Bone marrow (tissue), 2 donors: ENCODE results near the gene RPS29.
A peak's percentile ranks its signal among the peaks of the same experiment; 100 is the strongest.
"Not testable (repeated sequence)": the region's sequence is repeated elsewhere in the genome, so short reads cannot be mapped to it uniquely, and the experiment has no call there.

Source experiments
- DNase-seq, 2 donors: peaks; one replicate each; lab custom pipeline; 2025; lab: John Stamatoyannopoulos, UW

Gene RPS29

GRCh38 chr14:49598189-49598484 is 12.0 kb upstream of the RPS29 start:
- no peak for DNase-seq

DNA sequence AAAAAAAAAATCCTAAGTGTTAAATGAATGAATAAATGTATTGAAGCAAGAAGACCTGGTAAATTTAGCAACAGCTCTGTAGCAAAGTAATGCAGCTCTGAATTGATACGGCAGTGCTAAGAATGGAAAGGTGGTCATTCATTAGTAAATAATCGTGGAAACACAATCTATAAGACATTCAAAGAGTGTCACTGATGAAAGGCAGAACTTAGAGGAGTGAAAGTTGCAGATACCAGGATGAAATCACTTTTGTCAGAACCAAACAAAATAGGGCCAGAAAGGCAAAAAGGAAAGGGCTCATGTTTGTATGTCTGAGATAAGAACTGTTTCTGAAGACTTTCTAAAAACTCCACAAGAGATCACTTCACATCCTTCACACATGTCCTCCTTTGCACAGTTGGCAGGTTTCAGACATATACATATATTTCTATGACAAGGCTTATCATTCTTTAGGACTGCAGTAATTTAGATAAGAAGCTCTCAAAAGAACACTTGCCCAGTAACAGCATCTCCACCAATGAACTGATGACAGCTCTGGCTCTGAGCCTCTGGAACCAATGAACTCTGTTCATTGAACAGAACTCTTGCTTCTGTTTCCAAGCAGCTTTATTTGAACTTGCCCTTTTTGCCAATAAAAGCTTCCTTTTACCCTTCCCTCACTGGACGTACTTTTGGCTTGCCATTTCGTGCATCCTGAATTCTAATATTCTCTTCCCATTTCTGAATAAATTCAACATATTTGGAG is 8.3 kb upstream of the RPS29 start:
- peak in 1 of 2 donors; percentile 13 for DNase-seq

DNA sequence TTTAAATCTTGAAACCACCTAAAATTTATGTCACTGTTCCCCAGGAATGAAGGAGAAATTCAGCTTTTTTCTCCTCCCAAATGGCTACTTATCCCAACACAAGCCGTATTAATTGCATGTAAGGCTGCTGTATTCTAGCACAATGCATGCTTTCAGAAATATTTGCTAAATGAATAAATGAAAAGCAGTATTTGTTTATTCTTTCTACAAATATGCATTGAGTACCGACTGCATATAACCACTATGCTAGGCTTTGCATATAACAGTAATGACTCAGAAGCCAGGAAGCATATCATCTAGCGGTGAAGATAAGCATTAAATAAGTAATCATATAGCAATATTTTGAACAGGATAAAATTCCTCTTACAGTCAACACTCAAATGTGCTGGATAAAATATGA is 6.8 kb upstream of the RPS29 start:
- no peak for DNase-seq

DNA sequence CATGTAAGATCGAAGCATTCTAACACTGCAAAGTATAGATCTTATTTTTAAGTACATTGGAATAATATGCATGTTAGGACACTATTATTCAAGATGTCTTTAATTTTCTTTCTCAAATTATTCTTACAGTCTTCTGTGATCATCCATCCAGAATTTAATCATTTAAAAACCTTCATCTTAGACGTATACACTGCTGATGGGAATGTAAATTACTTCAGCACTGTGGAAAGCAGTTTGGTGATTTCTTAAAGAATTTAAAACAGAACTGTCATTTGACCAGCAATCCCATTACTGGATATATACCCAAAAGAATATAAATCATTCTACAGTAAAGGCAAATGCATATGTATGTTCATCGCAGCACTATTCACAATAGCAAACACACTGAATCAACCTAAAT is 3.2 kb upstream of the RPS29 start:
- no peak for DNase-seq

- peak; percentile 57 to 74 for DNase-seq
Observed at GRCh38 chr14:49586673-49587460, 687 bp upstream of the RPS29 start.

DNA sequence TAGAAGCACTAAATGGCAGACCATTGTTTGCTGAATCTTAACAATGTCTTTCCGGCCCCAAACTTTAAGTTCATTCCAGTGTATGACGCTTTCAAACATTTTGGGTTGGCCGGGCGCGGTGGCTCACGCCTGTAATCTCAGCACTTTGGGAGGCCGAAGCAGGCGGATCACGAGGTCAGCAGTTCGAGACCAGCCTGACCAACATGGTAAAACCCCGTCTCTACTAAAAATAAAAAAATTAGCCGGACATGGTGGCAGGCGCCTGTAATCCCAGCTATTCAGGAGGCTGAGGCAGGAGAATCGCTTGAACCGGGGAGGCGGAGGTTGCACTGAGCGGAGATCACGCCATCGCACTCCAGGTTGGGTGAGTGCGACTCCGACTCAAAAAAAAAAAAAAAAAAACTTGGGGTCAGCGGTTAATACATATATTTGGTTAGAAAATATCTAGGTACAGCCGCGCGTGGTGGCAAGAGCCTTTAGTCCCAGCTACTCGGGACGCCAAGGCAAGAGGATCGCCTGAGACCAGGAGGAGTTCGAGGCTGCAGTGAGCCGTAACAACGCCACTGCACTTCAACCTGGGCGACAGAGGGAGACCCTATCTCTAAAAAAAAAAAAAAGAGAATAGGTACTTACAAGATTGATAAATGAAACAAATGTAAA is 1.1 kb downstream of the RPS29 start:
- not testable (repeated sequence) for DNase-seq

GRCh38 chr14:49584058-49584457 is 2.1 kb downstream of the RPS29 start:
- DNase-seq: no peak

GRCh38 chr14:49583629-49584028 is 2.6 kb downstream of the RPS29 start:
- no peak for DNase-seq

- no peak for DNase-seq
Observed at GRCh38 chr14:49582113-49582977, 3.8 kb downstream of the RPS29 start.

DNA sequence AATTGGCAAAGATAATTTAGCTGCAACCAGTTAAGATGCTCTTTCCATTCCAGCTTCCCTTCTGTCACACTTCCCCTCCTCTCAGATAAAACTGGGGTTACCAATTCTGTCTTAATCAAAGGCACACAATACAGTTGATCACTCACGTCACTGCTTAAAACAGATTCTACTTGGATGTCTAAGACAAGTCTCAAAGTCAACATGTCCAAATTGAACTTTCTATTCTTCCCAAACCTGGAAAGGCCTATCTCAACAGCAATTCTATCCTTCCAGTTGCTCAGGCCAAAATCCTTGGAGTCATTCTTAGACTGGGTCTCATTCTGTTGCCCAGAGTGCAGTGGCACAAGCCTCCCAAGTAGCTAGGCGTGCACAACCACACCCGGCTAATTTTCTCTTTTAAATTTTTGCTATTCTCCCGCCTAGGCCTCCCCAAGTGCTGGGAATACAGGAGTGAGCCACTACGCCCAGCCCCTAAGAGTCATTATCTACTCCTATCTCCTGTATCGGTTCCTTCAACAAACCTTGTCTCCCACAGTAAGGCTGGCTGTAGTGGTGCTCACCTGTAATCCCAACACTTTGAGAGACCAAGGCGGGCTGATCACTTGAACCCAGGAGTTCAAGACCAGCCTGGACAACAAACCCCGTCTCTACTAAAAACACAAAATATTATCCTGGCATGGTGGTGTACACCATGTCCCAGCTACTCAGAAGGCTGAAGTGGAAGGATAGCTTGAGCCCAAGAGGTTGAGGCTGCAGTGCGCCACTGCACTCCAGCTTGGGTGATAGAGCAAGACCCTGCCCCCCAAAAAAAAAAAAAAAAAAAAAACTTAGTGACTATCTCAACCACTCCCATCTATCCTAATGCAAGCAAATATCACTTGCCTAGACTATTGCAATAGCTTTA is 4.7 kb downstream of the RPS29 start:
- DNase-seq: no peak

DNA sequence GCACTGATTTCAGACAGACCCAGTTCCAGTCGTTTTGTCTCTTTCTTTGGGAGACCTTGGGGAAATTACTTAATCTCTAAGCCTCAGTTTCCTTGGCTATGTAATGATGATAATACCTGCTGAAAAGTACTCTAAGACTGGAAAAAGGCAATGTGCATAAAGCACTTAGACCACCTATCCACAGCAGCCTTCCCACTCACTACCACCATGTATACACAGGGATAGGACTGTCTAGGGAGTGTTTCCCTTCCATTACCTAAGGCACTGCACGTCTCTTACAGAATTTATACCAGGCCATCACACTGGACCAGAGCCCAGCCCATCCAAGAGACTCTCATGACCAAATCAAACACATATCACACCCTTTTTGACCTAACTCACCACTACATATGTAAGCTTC is 6.3 kb downstream of the RPS29 start:
- no peak for DNase-seq

- no peak for DNase-seq
Observed at GRCh38 chr14:49578141-49578540, 8.0 kb downstream of the RPS29 start.

GRCh38 chr14:49574038-49574437 is 12.1 kb downstream of the RPS29 start:
- DNase-seq: no peak

- DNase-seq: no peak
Observed at GRCh38 chr14:49569281-49569680, 16.9 kb downstream of the RPS29 start.

DNA sequence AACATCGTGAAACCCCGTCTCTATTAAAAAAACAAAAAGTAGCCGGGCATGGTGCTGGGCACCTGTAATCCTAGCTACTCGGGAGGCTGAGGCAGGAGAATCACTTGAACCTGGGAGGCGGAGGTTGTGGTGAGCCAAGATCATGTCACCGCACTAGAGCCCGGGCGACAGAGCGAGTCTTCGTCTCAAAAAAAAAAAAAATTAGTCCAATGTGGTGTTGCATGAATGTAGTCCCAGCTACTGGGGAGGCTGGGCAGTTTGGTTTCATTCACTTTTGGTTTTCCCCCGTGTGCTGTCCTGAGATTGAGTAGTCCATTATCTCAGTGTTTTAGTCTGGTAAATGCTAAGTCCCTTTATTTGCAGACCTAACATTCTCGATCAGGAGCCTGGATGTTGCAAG is 19.5 kb downstream of the RPS29 start:
- no peak for DNase-seq

- DNase-seq: no peak
Observed at GRCh38 chr14:49559979-49560768, 26.0 kb downstream of the RPS29 start.

DNA sequence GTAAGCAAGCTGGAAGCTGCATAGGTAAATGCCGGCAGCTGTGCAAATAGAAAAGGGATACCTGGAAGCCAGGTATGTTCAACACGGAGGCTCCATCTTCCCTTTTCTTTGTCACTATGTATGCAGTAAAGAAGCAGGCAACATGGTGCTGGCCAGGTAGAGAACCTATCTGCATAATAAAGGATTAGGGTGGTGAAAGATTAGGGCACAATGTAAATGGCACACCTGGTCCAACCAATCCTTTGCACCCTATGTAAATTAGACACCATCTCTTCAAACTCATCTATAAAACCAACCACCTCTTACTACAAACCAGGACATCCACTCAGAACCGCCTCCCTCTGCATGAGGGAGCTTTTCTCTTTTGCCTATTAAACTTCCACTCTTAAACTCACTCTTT is 32.3 kb downstream of the RPS29 start:
- no peak for DNase-seq

- DNase-seq: no peak
Observed at GRCh38 chr14:49553106-49553505, 33.1 kb downstream of the RPS29 start.

GRCh38 chr14:49551569-49551968 is 34.6 kb downstream of the RPS29 start:
- DNase-seq: no peak
